LHCN-M2 (cell line): Measurements from ENCODE around the gene SLC12A6. TPM values are rescaled to one million over a fixed set of nuclear protein-coding genes. Genes with fewer than 3 reads are reported as not detected.

Experiments
- DNase-seq: peaks from one replicate; pipeline ENCODE4 v3.0.0-alpha.2; 2012; ENCODE audit warnings: low read depth
- total RNA-seq: library from RNA; depleted of rRNA; stranded (reverse); fragments of >200 nt; gene quantifications from 2 replicates; pipeline ENCODE4 v1.2.3, GENCODE V29; 2014

The SLC12A6 gene
- total RNA-seq, 1 experiment from 2014 or later: 12.1 TPM

- no peak for DNase-seq
These were observed 5.8 kb downstream of the SLC12A6 start for GRCh38 chr15:34331809-34332208.

DNA sequence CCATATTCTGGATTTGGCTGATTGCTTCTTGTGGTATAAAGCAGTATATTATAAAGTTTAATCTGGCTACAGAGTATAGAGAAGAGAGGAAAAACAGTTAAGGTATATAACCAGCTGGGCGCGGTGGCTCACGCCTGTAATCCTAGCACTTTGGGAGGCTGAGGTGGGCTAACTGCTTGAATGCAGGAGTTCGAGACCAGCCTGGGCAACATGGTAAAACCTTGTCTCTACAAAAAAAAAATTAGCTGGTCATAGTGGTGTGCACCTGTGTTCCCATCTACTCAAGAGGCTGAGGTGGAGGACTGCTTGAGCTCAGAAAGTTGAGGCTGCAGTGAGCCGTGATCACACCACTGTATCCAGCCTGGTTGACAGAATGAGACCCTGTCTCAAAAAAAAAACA is 7.3 kb downstream of the SLC12A6 start:
- DNase-seq: no peak

GRCh38 chr15:34329006-34329405 is 8.6 kb downstream of the SLC12A6 start:
- no peak for DNase-seq

DNA sequence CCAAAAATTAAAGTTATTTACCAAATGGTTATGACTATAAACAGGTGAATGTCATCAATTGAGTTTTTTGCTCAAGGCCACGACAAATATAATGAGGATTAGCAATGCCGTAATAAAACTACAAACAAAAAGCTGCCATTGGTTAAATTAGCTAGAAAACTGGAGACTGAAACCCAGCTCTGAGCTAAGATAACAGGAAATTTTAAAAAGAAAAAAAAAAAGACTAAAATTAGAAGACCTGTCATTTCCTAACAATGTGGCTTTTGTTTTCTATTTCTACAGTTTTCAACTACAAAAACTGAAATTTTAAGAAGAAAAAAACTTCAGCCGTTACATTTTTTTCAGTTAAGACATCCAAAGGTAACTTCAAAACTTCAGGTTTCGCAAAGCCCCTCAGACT is 9.7 kb downstream of the SLC12A6 start:
- DNase-seq: no peak

GRCh38 chr15:34325368-34325767 is 12.2 kb downstream of the SLC12A6 start:
- no peak for DNase-seq

GRCh38 chr15:34324933-34325332 is 12.6 kb downstream of the SLC12A6 start:
- DNase-seq: no peak

DNA sequence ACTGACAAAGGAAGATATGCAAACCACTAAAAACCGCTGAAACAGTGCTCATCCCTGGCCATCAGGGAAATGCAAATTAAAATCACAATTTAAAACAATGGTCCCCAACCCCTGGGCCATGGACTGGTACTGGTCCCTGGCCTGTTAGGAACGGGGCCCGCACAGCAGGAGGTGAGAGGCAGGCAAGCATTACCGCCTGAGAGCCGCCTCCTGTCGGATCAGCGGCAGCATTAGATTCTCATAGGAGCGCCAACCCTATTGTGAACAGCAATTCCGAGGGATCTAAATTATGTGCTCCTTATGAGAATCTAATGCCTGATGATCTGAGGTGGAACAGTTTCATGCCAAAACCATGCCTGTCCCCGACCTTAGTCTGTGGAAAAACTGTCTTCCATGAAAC is 14.4 kb downstream of the SLC12A6 start:
- DNase-seq: no peak

DNA sequence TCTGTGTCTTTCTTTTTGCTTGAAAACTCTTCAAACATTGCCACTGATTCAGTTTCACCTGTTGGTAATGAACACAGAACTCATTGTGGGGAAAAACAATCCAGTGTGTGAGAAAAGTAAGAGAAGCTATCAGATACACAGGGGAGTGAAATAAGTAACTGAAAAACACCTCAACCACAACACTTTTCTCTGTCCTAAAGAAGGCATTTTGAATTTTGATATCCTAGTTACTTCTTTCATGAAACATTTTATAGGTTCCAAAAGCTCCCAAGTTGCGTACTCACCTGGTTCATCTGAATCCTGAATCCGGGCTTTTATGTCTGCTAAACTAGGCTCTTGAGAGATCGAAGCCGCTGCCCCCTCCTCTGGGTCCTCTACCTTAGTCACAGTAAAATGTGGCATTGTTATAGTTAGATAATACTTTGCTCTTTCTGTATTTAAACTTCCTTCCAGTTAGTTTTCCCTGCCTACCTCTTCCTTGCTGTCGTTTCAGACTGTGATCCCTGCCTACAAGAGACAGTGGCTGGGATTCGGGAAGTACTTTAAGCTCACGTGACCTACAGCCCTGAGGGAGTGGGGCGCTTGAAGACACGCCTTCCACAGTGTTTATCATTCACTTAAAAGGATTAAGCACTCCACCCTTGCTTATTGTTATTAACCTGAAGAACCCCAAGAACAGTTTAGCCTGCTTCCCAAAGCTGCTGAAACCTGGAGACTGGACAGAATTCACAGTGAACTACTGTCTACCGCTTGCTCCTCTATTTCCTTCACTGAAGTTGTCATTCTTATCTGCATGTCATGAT is 19.1 kb downstream of the SLC12A6 start:
- peak; percentile 51 for DNase-seq

DNA sequence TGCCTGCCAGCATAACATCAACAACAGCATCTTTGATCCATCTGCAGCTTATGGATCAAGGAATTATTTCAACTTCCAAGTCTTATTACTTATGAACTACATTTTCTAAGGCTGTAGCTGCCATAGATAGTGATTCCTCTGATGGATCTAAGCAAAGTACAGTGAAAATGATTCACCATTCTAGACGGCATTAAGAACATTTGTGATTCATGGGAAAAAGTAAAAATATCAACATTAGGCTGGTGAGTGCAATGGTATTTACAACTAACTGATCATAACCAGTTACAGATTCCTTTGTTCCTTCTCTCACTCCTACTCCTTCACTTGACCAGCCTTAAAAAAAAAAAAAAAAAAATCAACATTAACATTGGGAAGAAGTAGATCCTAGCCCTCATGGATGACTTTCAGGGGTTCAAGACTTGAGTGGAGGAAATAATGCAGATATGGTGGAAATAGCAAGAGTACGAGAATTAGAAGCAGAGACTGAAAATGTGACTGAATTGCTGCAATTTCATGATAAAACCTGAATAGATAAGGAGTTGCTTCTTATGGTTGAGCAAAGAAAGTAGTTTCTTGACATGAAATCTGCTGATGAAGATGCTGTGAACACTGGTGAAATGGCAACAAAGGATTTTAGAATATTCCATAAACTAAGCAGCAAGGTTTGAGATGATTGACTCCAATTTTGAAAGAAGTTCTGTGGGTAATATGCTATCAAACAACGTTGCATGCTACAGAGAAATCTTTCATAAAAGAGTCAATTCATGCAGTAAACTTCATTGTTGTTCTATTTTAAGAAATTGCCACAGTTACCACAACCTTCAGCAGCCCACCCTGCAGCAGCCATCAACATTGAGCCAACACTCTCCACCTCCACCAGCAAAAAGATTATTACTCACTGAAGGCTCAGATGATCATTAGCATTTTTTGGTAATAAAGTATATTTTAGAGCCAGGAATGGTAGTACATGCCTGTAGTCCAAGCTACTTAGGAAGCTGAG is 22.8 kb downstream of the SLC12A6 start:
- DNase-seq: no peak

DNA sequence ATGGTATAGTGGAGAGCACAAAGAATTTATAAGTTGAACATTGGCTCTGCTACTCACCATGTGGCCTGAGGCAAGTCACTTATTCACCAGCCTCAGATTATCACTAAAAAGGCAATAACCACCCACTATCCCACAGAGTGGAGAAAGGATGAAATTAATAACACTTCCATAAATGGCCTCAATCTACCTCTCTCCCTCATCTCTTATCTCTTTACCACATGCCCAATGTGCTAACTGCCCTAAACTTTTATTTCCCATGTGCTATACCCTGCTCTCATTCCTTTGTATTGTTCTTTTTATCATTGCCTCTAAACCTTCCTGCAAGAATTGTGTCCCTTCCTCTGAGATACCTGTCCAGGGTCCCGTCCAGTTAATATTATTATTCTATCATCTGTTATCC is 26.0 kb downstream of the SLC12A6 start:
- DNase-seq: no peak

DNA sequence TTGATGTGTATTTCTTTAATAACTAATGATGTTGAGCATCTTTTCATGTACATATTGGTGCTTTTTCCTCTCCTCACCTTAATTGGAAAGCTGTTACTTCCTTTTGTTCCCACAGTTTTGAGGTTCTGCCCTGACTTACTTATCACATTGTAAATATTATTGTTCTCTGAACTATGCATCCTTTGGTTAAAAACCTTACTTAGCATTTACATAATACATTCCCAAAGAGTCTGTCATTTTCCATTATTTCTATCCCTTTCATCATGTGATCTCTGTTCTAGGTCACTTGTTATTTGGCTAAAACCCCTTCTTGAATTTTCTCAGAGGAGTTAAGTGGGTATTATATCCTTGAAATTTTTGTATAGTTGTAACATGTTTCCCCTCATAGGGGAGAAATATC is 33.0 kb downstream of the SLC12A6 start:
- peak; percentile 14 for DNase-seq

DNA sequence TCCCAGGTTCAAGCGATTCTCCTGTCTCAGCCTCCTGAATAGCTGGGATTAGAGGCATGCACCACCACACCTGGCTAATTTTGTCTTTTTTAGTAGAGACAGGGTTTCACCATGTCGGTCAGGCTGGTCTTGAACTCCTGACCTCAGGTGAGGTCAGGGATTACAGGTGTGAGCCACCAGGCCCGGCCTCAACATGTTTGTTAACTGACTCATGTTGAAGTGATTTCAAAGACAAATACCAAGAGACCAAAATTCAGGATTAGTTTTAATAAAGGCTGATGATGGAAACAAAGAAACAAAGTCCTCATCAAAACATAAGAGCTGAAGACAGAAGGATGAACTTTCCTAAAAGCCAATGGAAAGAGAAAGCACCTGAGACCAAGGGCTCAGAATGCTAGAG is 36.5 kb downstream of the SLC12A6 start:
- no peak for DNase-seq

- peak; percentile 12 for DNase-seq
These were observed 40.5 kb downstream of the SLC12A6 start for GRCh38 chr15:34297059-34297458.

- DNase-seq: no peak
These were observed 45.0 kb downstream of the SLC12A6 start for GRCh38 chr15:34292621-34293020.

GRCh38 chr15:34284937-34285336 is 52.6 kb downstream of the SLC12A6 start:
- no peak for DNase-seq

DNA sequence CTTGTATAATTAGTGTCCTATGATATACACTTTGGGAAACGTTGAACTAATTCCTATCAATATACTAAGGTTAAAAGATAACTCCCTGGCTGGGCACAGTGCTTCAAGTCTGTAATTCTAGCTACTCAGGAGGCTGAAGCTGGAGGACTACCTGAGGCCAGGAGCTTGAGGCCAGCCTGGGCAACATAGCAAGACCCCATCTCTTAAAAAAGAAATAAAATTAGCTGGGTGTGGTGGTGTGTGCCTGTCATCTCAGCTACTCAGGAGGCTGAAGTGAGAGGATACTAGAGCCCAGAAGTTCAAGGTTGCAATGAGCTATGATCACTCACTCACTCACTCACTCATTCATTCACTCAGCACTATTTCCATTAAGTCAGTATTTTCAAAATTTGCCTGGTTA is 55.2 kb downstream of the SLC12A6 start:
- DNase-seq: no peak

DNA sequence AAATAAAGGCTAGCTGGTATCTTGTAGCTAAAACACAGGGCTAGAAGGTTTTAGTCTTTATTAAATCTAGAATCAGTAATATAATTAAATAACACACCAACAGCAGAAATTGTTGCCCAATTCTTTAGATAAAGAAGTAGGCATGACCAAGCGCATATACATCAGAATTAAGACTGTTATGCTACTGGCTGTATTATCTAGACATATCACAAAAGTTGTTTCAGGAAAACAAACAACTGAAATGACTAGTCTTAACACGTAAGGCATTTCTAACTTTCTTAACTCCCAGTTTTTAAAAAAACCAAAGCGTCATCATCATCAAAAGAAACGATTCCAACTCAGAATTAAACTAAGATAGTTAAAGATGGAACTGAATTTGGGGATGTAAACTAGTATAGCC is 57.4 kb downstream of the SLC12A6 start:
- DNase-seq: no peak

DNA sequence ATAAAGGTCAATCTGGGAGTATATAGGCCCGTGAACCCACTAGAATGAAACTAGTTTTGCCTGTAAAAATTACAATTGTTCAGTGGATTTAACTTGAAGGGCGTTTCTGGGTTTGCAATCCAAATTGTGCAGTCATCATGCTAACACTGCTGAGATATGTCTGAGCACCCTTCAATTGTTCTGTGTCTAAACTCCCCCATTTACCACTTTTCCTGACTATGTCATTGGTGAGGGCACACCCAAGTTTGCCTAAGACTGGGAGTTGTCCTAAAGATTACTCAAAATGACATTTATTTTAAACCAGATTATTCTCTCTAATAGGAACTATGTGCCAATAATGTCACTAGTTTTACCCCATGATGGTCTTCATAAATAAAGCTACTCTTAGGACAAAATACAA is 58.2 kb downstream of the SLC12A6 start:
- DNase-seq: no peak

- DNase-seq: peak; percentile 13
These were observed 61.9 kb downstream of the SLC12A6 start for GRCh38 chr15:34275721-34276120.

- DNase-seq: peak; percentile 69
These were observed 62.4 kb downstream of the SLC12A6 start for GRCh38 chr15:34275154-34275553.

DNA sequence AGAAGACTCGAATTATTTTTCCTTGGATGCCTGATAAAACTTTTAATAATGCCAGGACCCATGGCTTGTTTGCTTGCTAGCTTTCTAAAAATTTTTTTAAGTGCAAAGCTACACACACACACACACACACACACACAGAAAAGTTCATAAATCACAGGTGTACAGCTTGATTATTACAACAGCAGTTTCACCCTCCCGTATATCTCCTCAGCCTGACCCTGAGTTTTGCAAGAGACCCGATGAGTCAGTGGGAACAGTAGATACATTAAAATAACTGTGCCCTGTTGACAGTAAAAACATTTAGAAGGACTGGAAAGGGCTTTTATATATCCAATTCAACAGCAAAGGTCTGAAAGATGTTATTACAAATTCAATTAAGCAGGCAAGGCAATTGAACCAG is 66.1 kb downstream of the SLC12A6 start:
- DNase-seq: peak; percentile 85

DNA sequence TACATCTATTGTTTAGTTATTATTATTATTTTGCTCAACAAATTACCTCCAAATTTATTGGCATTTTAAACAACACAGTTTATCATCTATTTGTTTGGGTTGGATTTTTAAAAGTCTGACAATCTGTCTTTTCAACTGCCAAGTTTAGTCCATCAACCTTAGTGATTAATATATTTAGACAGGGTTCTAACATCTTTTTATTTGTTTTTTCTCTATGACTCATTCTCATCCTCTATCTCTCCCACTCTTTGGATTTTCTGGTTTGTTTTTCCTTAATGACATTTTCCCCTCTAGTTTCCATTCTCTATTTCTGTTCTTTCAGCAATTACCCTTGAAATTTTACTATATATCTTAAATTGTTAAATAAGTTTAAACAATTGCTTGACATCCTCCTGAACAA is 70.8 kb downstream of the SLC12A6 start:
- no peak for DNase-seq

GRCh38 chr15:34264076-34264475 is 73.5 kb downstream of the SLC12A6 start:
- DNase-seq: no peak
